ENCODE results near the gene TEAD1. TPM values are rescaled to one million over a fixed set of nuclear protein-coding genes. Genes with fewer than 3 reads are reported as not detected.

TEAD1 gene
- total and polyA plus RNA-seq, 2 donors (not counting 3 experiments of a cell fraction or from before 2014, with no cell fraction given): 15.3 to 49.0 TPM

- dilution Hi-C loops (cut with MboI; ENCODE audit: extremely low pct_ligation_motif_present, low sequenced_read_pairs) (no loop called here), intact Hi-C loops (cut with micrococcal nuclease) (no loop called here)
- DNase-seq (ENCODE audit: low read depth, low spot score) (no peak), FAIRE-seq (no peak)
- Histone ChIP-seq H4K20me1 (replicated peaks; ENCODE audit: control insufficient read depth, extremely low read depth, insufficient read depth, low read length) (no peaks in the 10 kb centered on the region), H3K36me3 (ENCODE audit: control insufficient read depth in 2 of 2, extremely low read depth in 1 of 2, insufficient read depth in 2 of 2, low read length in 2 of 2) (peaks cover 2 to 6% of the 10 kb centered on the region in 2 experiments), H3K27me3 (ENCODE audit: control insufficient read depth in 2 of 2, insufficient read depth in 2 of 2, low read length in 2 of 2) (no peaks in the 10 kb centered on the region), H3K4me2 (ENCODE audit: insufficient read depth, low read length) (no peak overlapping the region), H3K9ac (replicated peaks; ENCODE audit: extremely low read depth, insufficient read depth, low read length) (no peak overlapping the region), H2AFZ (ENCODE audit: low read depth, low read length) (no peak overlapping the region), H3K4me3 (replicated peaks in 1 of 3; ENCODE audit: insufficient read depth in 1 of 3, low read depth in 1 of 3, low read length in 3 of 3) (no peak overlapping the region), H3K9me3 (replicated peaks; ENCODE audit: control insufficient read depth, insufficient read depth, low read length) (no peaks in the 10 kb centered on the region), H3K4me1 (ENCODE audit: control insufficient read depth, extremely low read depth, insufficient read depth, low read length) (peaks cover 21% of the 10 kb centered on the region), H3K27ac (ENCODE audit: insufficient read depth, low read depth, low read length) (no peak overlapping the region), H3K79me2 (ENCODE audit: control insufficient read depth, insufficient read depth, low read length) (no peaks in the 10 kb centered on the region), H3K9me1 (replicated peaks; ENCODE audit: control insufficient read depth, extremely low read depth, insufficient read depth, low read length) (no peaks in the 10 kb centered on the region)
- ChIA-PET CTCF (interaction anchor here (0.9 to 5.4 kb wide), 4 partner anchors 11 to 572 kb away, joined by 3 to 30 read pairs (median 4); no protein-coding TSS in a partner anchor), POLR2A (no interaction called here)
- BruUV-seq (replicated peaks): no TSS peak
- TF ChIP-seq EZH2 (IDR thresholded peaks at IDR 0.05; ENCODE audit: borderline replicate concordance, low read depth, low read length, severe bottlenecking): no peak
- no peak for TF ChIP-seq JUN (IDR thresholded peaks at IDR 0.05; ENCODE audit: borderline replicate concordance, insufficient read depth, insufficient read length, low read depth)
- TF ChIP-seq MYC (IDR thresholded peaks at IDR 0.05; ENCODE audit: low read depth, low read length): no peak
- TF ChIP-seq POLR2A (IDR thresholded peaks at IDR 0.05; ENCODE audit: low read depth, low read length): no peak
- TF ChIP-seq FOS (IDR thresholded peaks at IDR 0.05; ENCODE audit: borderline replicate concordance, insufficient read depth, low read length): no peak
- no peak for TF ChIP-seq MAX (IDR thresholded peaks at IDR 0.05; ENCODE audit: insufficient read depth, insufficient read length)
- no peak for TF ChIP-seq POLR2AphosphoS5 (IDR thresholded peaks at IDR 0.05; ENCODE audit: insufficient read depth, low read depth, low read length)
- no peak for TF ChIP-seq GATA2 (IDR thresholded peaks at IDR 0.05; ENCODE audit: insufficient read depth, insufficient read length, low read depth, low read length)
- TF ChIP-seq CTCF (IDR thresholded peaks at IDR 0.05; ENCODE audit: extremely low read depth in 1 of 2, insufficient read depth in 1 of 2, low read depth in 1 of 2, low read length in 2 of 2): no peak
These were observed 228.7 kb downstream of the TEAD1 start for GRCh38 chr11:12902791-12903486.
